Measurements from ENCODE around the gene ETFDH. TPM values are rescaled to one million over a fixed set of nuclear protein-coding genes. Genes with fewer than 3 reads are reported as not detected.

ETFDH gene
- total and polyA plus RNA-seq, 10 of the 15 experiments (the other 5 are each of a cell fraction or from before 2014, with no cell fraction given) = 10.9 to 30.4 (median 20.6) TPM

- BruUV-seq (replicated peaks) = no TSS peak
- no peaks in the 10 kb centered on the region for H3K9me3 ChIP-seq (replicated peaks; ENCODE audit: control insufficient read depth, insufficient read depth, low read length)
- no peaks in the 10 kb centered on the region for H3K4me1 ChIP-seq (ENCODE audit: control insufficient read depth, insufficient read depth, low read length)
- peaks cover 0 to 28% of the 10 kb centered on the region in 2 experiments; a peak in 3 of 4 replicates for H3K36me3 ChIP-seq (ENCODE audit: control insufficient read depth in 2 of 2, insufficient read depth in 2 of 2, low read length in 1 of 2)
- DNase-seq (ENCODE audit: low read depth, low spot score) (no peak), ATAC-seq (no peak), FAIRE-seq (no peak)
- H3K27ac ChIP-seq (ENCODE audit: control insufficient read depth, insufficient read depth) = no peak overlapping the region
- H3K4me3 ChIP-seq = no peak overlapping the region
- TF ChIP-seq GABPA (IDR thresholded peaks at IDR 0.05; ENCODE audit: low read depth) (no peak), CBX3 (IDR thresholded peaks at IDR 0.05; ENCODE audit: borderline replicate concordance, low read depth) (no peak), ZBTB33 (IDR thresholded peaks at IDR 0.05) (no peak), ZNF274 (IDR thresholded peaks at IDR 0.05; ENCODE audit: insufficient read depth, insufficient read length) (no peak), CBFB (IDR thresholded peaks at IDR 0.05; ENCODE audit: low read depth) (no peak), SREBF1 (IDR thresholded peaks at IDR 0.05; ENCODE audit: low read length) (no peak), HSF1 (IDR thresholded peaks at IDR 0.05; ENCODE audit: low read depth, low read length) (no peak), MTA3 (IDR thresholded peaks at IDR 0.05; ENCODE audit: borderline replicate concordance, low read length) (no peak), E2F4 (IDR thresholded peaks at IDR 0.05; ENCODE audit: low read depth, low read length) (no peak)
- TF ChIP-seq, protein P1, sequence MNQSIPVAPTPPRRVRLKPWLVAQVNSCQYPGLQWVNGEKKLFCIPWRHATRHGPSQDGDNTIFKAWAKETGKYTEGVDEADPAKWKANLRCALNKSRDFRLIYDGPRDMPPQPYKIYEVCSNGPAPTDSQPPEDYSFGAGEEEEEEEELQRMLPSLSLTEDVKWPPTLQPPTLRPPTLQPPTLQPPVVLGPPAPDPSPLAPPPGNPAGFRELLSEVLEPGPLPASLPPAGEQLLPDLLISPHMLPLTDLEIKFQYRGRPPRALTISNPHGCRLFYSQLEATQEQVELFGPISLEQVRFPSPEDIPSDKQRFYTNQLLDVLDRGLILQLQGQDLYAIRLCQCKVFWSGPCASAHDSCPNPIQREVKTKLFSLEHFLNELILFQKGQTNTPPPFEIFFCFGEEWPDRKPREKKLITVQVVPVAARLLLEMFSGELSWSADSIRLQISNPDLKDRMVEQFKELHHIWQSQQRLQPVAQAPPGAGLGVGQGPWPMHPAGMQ (IDR thresholded peaks at IDR 0.05; ENCODE audit: borderline replicate concordance) = no peak
- ChIA-PET SMC1A (ENCODE audit: uncharacterized antibody, unreplicated experiment) (interaction anchor here (0.6 to 1.6 kb wide), 5 partner anchors 35 to 415 kb away, joined by 3 to 7 read pairs (median 3); no protein-coding TSS in a partner anchor), RAD21 (ENCODE audit: unreplicated experiment) (no interaction called here), CTCF (interaction anchor here (1.0 to 1.1 kb wide), 2 partner anchors 16 to 46 kb away, joined by 3 to 4 read pairs; no protein-coding TSS in a partner anchor), POLR2A (no interaction called here)
- H3K79me2 ChIP-seq (ENCODE audit: control insufficient read depth, insufficient read depth, low read length) = peaks cover 4% of the 10 kb centered on the region
- WGBS (ENCODE audit: insufficient coverage, insufficient replicate concordance, low lambda C conversion rate, missing lambda C conversion rate) = 50% methylated on average over 4 of the region's 4 CpGs
- H2AFZ ChIP-seq (ENCODE audit: control insufficient read depth, low read depth, low read length) = no peak overlapping the region
- no peak overlapping the region for H3K4me2 ChIP-seq (ENCODE audit: control insufficient read depth, insufficient read depth)
- no peaks in the 10 kb centered on the region for H4K20me1 ChIP-seq (ENCODE audit: control insufficient read depth, insufficient read depth)
- no peaks in the 10 kb centered on the region for H3K27me3 ChIP-seq (replicated peaks in 1 of 2; ENCODE audit: control insufficient read depth in 2 of 2, insufficient read depth in 2 of 2, low read length in 1 of 2)
- no peak overlapping the region for H3K9ac ChIP-seq (ENCODE audit: control insufficient read depth, insufficient read depth, low read length)
- intact Hi-C loops (cut with micrococcal nuclease; ENCODE audit: unreplicated experiment) = no loop called here
- in situ Hi-C loops (cut with MboI) = no loop called here
Observed at GRCh38 chr4:158714937-158715336, 42.8 kb downstream of the ETFDH start.

All from GM12878 (cell line).